ENCODE data around the gene FHIT.

DNA sequence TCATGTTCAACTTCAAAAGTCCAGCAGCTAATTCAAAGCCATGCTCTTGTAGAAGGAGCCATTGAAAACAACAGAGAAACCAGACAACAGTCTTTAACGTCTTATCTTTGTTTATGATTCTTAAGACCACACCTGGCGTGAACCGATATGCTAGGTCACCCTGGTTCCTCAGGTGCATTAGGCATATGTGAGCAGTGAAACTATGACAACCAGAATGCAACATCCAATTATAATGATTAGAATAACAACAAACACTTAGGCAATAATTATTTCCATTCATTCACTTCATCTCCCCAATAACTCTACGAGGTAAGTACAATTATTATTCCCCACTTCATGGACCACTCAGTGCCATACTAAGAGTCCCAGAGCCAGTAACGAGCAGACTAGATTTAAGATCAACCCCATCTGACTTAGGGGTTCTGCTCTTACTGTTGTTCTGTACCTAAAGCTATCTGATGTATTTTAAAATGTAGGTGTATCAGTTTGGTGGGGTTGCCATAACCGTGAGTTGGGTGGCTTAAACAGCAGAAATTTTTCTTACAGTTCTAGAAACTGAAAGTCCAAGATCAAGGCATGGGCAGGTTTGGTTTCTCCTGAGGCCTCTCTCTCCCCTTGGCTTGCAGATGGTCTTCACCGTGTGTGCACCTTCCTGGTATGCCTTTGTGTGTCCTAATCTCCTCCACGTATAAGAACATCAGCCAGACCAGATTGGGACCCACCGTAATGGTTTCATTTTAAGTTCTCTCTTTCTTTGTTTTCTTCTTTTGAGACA is 1203.6 kb downstream of the FHIT start:
- TF ChIP-seq, protein P1, sequence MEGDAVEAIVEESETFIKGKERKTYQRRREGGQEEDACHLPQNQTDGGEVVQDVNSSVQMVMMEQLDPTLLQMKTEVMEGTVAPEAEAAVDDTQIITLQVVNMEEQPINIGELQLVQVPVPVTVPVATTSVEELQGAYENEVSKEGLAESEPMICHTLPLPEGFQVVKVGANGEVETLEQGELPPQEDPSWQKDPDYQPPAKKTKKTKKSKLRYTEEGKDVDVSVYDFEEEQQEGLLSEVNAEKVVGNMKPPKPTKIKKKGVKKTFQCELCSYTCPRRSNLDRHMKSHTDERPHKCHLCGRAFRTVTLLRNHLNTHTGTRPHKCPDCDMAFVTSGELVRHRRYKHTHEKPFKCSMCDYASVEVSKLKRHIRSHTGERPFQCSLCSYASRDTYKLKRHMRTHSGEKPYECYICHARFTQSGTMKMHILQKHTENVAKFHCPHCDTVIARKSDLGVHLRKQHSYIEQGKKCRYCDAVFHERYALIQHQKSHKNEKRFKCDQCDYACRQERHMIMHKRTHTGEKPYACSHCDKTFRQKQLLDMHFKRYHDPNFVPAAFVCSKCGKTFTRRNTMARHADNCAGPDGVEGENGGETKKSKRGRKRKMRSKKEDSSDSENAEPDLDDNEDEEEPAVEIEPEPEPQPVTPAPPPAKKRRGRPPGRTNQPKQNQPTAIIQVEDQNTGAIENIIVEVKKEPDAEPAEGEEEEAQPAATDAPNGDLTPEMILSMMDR (IDR thresholded peaks at IDR 0.05): no peak
- TF ChIP-seq EP300 (IDR thresholded peaks at IDR 0.05): no peak
- no peak for TF ChIP-seq POLR2A (IDR thresholded peaks at IDR 0.05)
